GM19452 (cell line): ENCODE data around the gene RNH1.

Experiments
- ATAC-seq: cut with Tn5 transposase; IDR thresholded peaks from one replicate; pipeline ENCODE4 v1.9.1; 2021; ENCODE audit not compliant: unreplicated experiment

The RNH1 gene

DNA sequence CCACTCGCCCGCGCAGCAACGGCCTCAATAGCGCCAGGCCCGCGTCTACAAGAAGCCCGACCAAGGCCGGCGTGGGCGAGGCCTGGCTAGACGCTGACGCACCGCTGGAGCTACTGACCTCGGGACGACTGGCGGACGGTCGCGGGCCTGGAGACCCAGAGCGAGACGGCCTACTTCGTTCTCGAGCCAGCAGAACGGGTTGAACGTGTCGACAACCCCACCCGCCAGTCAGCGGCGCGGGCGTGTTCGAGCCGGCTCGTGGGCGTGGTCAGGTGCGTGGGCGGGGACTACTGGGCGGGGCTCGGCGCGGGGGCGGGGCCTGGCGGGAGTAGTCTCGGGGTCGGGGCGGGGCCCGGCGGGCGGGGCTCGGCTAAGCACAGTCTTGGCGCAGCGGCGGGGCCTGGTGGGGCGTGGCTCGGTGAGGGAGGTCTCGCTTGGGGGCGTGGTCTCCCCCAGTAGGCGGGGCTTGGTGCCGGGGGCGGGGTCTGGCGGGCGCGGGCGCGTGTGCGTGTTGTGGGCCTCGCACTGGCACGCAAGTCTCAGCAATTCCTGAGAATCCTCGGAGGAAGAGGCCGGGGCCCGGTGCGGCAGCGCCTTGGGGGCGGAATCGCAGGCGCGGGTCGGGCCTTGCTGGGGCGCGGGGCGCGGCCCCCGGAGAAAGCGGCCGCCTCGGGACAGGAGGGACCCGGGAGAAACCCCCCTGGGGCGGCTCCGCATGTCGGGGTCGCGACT, at the start of gene RNH1:
TSS of gene RNH1 (minus strand) at position 248 of the 732 bp plus-strand sequence. CDS start 5,080 bp downstream, outside the sequence.
- ATAC-seq: peak; percentile 40

DNA sequence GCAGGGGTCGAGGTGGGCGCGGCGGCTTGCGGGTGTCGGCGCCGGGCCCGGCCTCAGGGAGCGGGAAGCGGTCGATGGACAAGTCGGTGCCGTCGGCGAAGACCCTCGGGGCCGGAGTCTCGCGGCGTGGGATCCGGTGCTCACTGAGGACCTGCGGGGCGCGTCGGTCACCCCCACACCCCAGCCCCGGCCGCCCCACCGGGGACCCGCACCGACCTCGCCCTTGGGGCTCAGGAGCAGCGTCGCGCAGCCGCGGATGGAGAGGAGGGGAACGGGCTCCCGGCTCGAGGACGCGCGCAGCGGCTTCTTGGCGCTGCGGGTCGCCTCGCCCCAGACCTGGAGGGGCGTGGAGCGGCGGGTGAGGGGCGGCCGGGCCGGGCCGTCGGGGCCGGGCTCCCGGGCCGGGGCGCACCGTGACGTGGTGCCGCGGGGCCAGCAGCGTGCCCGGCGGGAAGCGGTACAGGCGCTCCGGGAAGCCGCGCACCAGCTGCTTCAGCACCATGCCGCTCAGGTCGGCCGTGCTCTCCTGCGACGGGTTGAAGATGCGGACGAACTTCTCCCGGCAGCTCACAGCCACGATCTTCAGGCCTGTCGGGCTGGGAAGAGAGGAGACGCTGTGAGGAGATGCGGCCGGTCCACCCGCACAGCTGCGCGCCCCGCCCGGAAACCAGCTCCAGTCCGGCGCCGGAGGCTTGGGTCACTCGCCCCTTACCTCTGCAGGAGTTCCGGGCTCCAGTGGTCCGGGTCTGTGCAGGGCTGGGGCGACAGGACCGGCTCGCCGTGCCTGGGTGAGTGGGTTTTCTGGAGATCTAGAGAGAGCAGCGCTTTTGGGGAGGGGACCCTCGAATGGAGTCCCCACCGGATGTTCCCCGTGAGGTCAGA, 49.0 kb upstream of the RNH1 start:
- no peak for ATAC-seq

DNA sequence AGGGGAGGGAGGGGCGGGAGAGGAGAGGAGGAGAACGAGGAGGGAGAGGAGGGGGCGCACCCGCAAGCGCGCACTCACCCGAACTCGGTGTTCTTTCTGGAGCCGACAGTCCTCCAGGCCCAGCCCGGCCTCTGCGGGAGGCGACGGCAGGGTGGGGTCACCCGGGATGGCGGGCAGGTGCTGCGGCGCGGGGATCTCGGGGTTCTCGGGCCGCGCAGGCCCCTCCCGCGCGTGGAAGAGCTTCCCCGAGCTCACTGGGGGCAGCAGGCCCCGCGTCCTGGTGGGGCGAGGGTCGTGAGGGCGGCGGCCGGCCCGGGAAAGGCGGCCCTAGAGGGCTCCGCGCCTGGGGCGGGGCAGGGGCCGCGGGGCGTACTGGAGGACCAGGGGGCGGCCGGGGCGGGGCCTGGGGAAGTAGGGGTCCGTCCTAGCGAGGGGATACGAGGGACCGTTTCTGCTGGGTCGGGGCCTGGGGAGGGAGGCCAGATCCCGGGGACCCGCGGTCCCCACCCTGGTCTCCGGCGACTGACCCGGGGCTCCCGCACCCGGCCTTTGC, 48.3 kb upstream of the RNH1 start:
- no peak for ATAC-seq

DNA sequence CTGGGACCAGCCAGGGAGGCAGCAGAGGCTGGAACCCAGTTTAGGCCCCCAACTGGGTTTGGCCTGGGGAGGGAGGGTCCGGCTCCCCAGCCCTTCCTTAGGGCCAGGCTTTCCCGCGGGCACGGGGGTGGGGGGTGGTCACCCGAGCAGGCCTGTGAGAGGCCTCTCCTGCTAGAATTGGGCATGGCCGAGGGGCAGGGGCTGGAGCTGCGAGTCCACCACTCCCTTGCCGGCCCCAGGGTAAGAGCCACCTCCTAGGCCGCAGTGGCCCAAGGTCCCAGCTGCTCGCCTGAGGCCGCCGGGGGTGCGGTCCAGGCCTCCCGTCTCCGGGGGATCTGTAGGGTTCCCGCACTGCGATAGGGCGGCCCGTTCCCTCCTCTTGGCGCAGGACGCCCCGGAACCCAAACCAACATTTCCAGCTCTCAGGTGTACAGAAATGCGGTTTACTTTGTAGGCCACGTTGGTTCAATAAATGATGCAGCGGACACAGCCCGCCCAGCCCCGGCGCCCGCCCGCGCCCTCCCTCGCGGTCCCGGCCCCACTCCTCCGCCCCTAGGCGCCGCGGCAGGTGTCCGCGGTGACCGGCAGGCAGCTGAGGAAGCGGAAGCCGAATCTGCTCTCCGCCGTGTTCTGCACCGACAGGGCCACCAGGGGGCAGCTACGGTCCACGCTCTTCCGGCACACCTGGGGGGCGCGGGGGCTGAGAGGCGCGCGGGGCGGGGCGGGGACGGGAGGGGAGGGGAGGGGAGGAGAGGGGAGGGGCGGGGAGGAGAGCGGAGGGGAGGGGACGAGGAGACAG, 47.6 kb upstream of the RNH1 start:
- ATAC-seq: no peak

DNA sequence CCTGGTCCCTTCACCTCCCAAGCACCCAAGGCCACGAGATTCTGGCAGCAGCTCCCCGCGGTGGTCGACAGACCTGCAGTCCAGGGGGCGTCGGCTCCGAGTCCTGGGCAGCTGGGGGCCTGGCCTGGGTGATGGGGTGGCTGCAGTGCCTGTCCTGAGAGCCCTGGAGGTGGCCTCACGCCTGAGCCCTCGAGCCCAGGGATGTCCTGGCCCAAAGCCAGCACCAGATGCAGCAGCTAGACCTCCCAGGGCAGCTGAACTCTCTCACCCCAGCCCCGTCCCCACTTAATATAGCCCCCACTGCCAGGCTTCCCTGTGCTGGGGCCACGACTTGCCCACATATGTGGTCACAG, 46.9 kb upstream of the RNH1 start:
- no peak for ATAC-seq

DNA sequence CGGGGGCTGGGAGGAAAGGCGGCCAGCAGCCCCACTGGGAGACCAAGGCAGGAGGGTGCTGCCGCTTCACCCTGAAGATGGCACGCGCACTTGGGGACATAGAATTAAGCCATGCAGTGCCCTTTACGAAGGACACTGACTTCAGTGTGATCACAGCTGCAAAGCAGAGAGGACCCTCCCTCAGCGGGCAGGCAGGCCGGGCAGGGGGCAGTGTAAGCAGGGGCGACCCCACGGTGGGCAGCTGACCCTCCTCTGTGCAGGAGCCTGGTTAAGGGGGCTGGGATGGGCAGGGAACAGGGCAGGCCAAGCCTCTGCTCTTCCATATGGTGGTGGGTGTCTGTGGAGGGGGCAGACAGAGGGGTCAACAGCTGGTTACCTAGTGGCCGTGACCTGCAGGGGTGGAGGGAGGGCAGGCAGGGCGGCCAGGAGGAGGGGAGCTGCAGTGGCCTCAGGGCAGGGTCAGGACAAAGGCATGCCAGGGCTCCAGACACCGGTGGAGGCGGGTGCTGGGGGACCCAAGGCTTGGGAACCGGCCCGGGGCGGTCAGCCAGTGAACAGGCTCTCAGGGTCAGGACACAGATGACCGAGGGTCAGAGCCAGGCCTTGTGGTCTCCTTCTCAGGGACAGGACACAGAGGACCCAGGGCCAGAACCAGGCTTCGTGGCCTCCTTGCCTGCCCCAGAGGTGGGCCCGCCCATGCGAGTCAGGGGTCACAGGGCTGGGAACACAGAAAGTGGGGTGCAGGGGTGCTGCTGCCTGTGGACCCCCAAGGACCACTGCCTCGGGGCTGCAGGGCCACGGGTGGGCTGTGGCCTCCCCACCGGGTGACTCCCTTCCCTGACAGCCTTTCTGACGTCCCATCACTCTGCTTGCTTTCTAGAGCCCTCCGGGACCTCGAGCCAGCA, 46.3 kb upstream of the RNH1 start:
- ATAC-seq: no peak

DNA sequence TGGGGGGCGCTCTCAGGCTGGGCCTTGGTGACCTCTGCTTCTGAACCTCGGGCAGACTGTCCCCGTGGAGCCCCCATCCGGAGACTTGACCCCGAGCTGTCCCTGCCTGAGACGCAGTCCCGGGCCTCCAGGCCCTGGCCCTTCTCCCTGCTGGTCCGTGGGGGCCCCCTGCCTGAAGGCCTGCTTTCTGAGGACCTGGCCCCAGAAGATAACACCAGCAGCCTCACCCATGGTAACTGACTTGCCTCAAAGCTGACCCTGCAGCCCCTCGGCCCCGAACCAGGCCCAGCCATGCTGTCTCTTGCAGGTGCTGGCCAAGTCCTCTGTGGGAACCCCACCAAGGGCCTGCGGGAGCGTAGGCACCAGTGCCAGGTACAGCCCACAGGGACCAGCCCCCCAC, 44.6 kb upstream of the RNH1 start:
- no peak for ATAC-seq

DNA sequence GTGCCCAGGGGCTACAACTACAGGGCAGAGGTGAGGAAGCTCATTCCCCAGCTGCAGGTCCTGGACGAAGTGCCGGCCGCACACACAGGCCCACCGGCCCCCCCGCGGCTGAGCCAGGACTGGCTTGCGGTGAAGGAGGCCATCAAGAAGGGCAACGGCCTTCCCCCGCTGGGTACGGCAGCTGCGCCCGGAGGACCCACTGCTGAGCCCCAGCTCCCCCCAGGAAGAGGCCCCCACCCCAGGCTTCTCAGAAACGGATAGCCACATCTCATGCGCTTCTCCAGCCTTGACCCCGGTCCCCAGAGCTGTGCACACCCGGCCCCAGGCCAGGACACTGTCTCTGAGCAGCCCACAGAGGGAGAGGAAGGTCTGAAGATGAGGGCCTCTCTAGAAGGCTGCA, 44.1 kb upstream of the RNH1 start:
- ATAC-seq: no peak

DNA sequence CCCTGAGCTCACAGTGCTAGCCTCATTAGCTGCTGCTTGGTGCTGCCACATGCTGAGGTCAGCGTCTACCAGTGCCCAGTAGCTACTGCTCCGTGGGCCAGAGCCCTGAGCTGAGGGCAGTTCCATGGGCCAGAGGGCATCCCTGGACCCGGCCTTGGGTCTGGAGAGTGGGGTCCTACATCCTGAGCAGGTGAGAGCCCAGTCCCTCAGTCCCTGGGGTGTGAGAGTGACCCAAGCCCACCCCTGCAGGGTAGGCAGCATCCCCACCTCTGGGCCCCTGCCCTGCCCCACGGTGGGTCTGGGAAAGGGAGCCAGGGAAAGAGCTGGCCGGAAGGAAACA, 43.7 kb upstream of the RNH1 start:
- ATAC-seq: no peak

DNA sequence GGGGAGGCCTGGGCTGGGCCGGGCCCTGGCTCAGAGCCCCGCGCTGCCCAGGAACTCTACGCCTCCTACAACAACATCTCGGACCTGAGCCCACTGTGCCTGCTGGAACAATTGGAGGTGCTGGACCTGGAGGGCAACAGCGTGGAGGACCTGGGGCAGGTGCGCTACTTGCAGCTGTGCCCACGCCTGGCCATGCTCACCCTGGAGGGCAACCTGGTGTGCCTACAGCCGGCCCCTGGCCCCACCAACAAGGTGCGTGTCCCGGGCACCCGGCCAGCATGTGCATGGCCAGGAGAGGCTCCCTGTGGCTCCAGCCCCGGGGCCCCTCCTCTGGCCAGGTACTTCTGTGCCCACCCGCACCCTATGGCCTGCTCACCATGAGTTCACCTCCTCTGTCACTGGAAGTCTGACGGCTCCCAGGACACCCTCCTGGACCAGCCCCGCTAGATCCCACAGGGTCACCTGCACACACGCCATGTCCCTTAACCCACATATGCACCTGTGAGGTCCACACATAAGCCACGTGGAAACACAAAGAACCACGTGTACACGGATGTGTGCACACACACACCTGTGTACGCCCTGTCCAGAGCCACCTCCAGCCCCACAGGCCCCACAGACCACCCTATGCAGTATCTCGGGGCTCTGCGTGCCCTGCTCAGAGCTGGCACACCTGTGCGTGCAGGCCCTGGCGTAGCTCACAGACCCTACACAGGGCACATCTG, 43.1 kb upstream of the RNH1 start:
- no peak for ATAC-seq

DNA sequence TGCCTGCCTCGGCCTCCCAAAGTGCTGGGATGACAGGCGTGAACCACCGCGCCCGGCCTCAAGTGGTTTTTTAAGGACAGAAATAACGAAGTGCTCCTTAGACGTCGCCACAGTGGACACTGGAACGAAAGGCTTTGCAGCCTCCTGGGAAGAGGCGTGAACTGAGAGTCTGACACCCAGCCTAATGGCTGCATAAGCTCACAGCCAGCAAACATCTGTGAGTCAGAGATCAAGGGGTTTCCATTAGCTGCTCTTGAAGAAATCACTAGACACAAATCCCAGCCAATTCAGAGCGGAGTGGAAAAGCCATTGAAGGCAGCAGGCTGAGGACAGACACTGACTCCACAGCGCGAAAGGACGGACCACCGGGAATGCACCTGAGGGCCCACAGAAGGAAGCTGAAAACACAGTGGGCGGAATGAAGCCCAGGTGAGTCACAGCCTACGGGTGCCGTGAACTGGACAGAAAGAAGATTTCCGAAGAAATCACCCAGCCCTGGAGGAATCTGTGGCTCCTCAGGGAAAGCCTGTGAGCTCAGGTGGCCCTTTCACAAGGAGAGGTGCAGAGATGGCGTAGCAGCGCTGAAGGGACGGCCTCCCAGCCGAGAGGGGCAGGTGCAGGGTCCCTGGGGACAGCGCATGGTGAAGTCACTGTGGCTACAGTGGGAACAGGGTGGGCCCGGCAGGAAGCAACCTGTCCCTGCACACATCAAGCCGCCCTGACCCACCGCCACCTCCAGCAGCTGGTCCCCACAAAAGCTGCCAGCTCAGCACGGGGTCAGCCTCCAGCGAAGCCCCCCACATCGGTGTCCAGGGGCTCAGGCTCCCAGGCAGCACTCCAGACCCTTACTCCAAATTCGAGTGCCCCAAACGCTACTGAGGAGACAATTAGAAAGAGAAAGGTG, 41.9 kb upstream of the RNH1 start:
- ATAC-seq: no peak

DNA sequence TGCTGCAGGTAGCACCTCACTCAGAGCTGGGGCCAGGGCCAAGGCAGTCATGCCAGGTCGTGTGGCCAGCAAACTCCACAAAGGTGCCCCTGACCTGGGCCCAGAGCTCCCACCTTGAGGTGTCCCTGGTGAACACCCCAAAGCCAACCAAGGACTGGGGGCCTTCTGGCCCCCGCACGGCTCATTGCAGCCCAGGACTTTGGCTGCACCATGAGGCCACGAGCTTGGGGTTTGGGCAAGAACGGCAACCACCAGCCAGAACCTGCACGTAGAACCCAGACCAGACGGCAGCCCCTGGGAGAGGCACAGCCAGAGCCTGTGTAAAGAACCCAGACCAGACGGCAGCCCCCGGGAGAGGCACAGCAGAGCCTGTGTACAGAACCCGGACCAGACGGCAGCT, 38.1 kb upstream of the RNH1 start:
- no peak for ATAC-seq

DNA sequence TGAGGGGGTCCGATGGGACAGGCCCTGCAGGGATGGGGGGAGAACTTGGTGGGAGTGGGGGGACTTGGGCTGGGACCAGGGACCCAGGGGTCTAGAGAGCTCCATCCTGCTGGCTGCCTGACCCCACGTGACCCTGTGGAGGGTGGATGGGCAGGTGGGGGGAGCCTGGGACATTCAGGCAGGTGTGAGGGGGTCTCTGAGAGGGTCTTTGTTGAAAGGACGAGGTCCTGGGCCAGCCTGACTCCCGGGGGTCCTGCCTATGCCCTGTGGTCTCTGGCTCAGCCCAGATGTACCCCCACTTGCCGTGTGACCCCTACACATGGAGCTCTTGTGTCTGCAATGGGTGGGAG, 37.8 kb upstream of the RNH1 start:
- no peak for ATAC-seq

DNA sequence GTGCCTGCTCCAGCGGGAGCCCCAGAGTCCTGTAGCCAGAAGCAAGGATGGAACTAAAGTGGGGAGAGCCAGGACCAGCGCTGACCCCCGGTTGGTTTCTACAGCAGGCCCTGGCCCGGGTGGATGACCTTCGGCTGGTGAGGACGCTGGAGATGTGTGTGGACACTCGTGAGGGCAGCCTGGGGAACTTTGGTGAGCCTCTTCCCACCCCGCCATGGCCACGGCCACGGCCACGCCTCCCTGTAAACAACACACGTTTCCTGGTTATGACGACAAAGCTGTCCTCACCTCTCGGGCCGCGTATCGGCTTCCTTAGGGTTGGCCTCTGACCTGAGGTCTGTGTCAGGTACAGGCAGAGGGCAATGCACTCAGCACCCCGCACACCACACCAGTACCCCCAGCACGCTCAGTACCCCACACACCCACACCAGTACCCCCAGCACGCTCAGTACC, 34.4 kb upstream of the RNH1 start:
- ATAC-seq: no peak

DNA sequence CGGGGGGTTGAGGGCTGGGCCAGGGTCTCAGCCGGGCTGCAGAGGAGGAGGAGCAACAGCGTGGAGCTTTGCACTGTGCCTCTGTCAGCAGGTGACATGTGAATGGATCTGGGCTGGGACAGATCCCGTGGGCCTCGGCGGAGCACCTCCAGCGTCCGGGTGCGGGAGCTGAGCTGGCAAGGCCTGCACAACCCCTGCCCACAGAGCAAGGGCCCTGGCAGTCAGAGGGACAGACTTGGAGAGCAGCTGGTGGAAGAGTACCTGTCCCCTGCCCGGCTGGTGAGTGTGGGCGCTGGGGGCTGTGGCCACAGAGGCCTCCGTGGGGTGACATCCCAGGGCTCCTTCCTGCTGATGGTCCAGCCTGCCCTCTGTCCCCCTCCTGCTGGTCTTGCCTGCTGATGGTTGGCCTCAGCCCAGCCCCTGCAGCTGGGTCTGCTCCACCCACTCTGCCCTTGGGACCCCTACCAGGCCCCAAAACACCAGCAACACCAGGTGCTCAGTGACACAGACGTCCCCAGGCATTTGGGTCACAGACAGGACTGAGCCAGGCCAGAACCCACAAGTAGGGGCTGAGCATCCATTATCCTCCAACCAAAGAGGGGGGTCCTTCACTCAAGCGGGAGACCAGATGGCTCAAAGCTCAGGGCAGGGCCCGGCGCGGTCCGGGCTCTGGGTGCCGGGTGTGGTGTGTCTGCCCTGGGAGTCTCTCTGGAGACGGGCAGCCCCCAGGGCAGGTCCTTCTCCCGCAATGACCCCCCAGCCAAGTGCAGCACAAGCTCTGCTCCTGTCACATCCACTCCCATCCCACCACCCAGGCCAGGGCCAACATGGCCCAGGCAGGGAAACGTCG, 33.8 kb upstream of the RNH1 start:
- no peak for ATAC-seq

DNA sequence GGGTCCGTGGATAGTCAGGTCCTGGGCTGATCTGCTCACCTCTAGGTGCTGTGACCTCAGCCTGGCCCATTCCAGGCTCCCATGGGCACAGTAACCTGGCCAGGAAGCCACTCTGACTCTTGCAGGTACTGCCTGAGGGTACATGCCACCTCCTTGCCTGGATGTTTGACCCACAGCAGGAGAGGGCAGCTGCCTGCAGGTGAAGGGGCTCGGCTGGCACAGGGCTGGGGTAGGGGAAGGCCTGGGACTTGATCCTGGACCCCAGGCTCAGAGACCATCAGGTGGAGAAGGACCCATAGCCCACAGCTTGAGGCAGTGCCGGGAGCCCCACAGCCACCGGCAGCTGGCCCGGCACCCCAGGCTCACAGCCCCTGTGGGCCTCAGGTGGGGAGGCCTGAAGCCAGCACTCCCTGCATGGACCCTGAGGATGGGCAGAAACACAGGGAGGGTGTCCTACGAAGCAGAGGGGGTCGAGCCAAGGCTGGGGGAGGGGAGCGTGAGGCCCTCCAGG, 33.0 kb upstream of the RNH1 start:
- no peak for ATAC-seq

DNA sequence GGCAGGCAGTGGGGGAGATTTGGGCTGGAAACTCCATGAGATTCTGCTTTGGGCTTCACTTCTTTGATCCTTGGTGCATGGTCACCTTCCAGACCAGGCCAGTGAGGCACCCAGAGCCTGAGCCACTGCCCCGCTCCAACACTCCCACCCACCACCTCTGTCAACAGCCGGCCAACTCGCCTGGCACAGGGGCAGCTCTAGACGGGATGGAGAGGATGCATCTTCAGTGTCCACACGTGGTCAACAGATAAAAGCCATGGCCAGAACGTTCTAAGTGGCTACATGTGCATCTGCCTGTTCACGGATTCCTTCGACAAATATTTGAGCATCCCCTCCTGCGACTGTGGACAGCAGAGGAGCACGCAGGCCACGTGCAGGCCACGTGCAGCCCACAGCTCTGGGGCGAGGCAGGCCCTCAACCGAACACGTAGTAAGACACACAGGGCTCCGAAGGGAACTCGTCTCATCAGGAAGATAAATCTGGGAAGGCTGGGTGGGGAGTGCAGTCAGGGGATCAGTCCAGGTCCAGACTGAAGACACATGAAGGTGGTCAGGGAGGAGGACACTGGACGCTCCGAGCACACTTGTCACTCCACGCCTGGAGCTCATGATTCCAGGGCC, 31.5 kb upstream of the RNH1 start:
- no peak for ATAC-seq
